Stimulated activated CD4-positive, alpha-beta T cell treated with anti-CD3 and anti-CD28 coated beads, Interleukin-2, amount 100 ng/mL, for 48 hours (primary cell): Measurements from ENCODE around the gene ABL2.
"Not testable (repeated sequence)": the region's sequence is repeated elsewhere in the genome, so short reads cannot be mapped to it uniquely, and the experiment has no call there.

Source experiments
- DNase-seq, 2 donors: peaks; one replicate each; pipeline ENCODE4 v3.0.0-alpha.2; 2020

The ABL2 gene

DNA sequence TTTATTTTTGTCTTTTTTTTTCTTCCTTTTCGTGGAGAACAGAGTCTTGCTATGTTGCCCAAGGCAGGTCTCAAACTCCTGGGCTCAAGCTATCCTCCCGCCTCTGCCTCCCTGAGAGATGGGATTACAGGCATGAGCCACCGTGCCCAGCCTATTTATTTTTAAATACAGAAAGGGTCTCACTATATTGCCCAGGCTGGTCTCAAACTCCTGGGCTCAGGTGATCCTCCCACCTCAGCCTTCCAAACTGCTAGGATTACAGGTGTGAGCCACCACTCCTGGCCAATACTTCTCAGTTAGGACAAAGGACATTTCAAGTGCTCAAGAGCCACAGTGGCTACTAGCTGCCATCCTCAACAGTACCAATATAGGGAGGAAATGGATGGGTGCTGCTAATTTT, 16.2 kb downstream of the ABL2 start:
- not testable (repeated sequence) for DNase-seq

DNA sequence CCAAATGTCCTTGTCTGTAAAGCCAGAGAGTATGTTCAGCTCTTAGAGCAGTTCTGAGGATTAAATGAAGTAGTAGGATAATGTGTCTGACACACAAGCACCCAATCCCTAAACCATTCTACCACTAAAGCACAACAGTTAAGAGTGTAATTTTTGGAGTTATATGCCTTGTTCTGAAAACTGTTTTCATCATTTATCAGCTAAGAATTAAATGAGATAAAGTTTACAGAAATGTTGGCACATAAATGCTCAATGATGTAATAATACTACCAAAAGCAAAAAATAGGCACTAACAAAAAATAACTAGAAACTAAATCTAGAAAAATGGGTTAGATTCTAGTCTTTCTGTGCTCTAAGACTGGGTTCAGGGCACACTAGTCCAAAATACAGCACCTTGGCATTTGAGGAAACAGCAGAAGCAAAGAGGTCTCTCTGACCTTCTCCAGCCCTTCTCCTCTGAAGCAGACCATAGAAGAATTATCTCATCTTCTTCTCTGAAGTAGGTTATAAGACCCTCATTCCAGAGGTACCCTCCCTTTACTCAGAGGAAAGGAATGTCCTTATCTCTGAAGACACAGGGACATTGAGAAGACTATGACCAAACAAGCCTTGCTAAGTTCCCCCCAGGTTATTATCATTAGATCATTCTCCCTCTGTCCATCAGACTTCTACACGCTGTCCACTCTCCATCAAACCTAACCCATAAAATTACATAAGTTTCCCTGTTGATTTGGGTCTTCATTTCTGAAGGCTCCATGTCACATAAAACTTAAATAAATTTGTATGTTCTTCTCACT, 20.6 kb downstream of the ABL2 start:
- DNase-seq = no peak

DNA sequence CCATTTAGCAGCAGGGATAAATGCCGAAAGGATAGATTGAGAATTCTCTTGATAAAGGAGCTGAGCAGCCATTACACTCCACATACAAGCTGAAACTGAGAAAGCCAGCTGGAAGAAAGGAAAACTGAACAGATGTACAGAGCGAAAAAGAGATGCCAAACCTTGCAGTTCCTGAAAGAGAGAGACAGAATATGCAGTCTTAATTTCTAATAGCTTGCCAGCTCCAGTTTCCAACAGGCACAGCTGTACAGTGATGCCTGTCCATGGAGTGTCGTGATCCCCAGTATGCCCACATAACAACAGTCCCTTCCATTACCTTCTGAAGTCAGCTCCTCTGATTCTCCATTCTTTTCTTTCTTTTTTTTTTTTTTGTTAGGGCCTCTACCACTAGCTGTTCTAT, 22.7 kb downstream of the ABL2 start:
- no peak for DNase-seq

DNA sequence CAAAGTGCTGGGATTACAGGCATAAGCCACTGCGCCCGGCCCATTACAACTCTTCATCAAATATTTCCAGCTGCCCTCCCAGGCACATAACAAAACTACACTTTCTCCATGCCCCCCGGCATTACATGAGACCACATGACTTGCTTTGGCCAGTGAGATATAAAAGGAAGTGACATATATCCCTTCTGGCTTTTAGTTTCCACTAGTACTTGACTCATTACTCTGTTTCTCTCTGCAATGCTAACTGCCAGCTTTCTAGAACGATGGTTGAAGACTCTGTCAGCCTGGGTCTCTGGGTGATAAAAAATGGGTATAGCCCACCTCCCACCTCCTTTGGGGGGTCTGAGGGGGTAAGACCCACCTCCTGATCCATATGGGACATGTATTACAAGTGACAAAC, 24.2 kb downstream of the ABL2 start:
- no peak for DNase-seq

DNA sequence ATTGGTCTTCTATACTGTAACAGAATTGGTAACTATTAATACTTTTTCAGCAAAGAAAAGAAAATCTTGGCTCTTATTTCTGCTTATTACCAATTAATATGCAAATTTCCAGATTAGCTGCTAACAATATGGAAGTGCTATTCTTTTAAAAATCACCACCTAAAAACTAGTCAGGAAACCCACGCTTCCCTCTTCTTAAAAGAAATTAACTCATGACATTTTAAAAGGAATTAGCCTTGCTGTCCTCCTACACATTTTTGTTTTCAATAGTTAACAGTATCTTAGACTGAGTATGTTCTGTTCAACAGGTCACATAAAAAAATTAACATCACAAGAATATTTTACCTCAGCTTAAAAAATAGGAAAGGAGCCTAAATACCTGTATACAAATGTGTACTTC, 27.3 kb downstream of the ABL2 start:
- DNase-seq = no peak

DNA sequence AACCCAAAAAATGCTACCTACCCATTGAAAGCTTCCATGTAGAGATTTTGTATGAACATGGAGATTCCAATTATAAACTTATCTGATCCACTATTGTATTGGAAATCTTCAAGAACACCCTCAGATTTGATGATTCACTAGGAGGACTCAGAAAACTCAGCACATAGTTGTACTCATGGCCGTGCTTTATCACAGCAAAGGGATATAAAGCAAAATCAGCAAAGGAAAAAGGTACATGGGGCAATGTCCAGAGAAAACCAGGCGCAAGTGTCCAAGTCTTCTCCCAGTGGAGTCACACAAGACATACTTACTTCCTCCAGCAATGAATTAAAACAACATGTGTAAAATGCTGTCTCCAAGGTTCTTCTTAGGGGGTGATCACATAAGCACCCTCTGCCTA, 28.9 kb downstream of the ABL2 start:
- no peak for DNase-seq

DNA sequence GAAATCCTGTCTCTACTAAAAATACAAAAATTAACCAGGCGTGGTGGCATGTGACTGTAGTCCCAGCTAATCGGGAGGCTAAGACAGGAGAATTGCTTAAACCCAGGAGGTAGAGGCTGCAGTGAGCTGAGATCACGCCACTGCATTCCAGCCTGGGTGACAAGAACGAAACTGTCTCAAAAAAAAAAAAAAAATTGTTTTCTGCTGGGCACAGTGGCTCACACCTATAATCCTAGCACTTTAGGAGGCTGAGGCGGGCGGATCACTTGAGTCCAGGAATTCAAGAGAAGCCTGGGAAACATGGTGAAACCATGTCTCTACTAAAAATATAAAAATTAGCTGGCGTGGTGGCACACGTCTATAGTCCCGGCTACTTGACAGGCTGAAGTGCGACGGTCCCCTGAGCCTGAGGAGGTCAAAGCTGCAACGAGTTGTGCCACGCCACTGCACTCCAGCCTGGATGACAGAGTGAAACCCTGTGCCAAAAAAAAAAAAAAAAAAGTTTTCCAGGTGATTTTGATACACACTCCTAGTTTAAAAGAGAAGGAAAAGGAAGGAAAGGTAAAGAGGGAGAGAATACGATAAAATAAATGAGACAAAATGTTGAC, 31.7 kb downstream of the ABL2 start:
- no peak for DNase-seq

DNA sequence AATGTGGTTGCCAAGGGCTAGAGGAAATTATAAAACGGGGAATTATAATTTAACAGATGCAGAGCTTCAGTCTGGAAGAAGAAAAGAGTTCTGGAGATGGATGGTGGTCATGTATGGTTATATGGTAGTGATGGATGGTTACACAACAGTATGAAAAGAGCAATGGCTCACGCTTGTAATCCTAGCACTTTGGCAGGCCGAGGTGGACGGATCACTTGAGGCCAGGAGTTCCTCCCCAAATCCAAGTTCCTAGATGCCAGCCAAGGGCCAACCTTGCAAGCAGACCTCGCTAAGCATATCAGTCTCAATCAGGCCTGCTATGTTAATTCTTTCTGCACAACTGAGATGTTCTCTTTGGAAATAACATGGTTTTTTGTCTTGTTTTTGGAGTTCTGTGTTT, 33.6 kb downstream of the ABL2 start:
- DNase-seq = not testable (repeated sequence)

DNA sequence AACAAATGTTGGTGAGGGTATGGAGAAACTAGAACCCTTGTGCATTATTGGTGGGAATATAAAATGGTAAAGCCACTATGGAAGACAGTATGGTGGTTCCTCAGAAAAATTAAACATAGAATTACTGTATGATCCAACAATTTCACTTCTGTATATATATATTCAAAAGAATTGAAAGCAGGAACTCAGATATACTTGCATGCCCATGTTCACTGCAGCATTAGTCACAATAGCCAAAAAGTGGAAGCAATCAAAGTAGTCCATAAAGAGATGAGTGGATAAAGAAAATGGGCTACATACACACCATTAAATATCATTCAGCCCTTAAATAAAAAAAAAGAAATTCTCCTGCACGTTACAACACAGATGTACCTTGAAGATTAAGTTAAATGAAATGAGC, 34.1 kb downstream of the ABL2 start:
- no peak for DNase-seq

DNA sequence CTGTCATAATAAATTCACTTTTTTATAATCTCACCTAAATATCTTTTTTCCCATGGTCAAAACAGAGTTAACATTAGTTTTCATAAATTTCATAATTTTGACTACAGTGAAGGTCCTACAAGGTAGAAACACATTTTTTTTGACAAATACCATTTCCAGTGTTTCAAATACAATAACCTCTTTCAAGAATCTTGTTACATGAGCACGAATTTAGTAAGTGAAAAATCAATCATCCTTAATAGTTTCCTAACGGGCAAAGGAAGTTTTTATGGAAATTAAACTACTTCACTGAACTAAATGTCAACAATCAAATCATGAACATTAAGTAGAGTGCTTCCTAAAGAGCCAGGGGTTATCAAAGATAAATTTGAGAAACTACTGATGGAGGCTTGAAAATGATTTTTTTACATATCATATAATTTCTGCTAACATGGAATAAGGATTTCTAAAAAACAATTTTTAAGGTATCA, 35.4 kb downstream of the ABL2 start:
- no peak for DNase-seq

DNA sequence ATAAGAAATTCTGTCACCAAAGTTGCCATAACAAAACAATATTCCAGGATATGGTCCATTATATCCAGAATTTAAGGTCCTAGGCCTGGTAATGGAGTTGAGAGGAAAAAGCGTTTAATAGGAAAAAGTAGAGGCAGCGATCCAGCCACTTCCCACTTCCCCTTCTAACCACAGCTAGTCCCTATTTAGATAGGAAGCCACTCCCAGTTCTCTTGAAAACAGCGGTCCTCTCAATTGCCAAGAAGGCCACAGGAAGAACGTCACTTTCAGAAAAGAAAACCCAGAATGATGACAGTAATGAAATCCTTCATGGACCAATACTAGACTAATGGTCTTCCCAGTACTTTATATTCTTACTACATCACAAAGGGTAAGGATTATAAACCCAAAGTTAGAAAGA, 38.6 kb downstream of the ABL2 start:
- no peak for DNase-seq

DNA sequence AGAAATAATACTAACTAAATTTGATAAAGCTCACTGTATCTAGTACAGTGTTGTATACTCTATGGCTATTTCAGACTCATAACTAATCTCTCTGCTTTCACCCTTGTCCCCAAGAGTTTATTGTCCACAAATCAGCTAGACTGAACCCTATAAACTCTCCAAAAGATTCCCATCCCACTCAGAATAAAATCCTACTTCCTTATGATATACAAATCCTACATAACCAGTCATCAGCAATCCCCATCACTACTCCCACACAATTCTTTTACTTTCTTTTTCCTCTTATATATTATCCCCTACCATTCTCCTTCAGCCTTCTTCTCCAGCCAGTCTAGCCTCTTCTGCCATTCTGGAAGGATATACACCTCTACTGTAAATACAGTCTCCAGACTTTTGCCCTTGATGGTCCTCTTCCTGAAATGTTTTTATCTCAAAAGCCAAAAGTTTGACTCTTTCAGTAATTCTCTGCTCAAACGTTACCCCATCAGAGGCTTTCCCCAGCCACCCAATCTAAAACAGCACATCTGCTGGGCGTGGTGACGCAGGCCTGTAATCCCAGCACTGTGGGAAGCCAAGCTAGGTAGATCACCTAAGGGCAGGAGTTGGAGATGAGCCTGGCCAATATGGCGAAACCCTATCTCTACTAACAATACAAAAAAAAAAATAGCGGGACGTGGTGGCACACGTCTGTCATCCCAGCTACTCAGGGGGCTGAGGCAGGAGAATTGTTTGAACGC, 41.6 kb downstream of the ABL2 start:
- DNase-seq = no peak

DNA sequence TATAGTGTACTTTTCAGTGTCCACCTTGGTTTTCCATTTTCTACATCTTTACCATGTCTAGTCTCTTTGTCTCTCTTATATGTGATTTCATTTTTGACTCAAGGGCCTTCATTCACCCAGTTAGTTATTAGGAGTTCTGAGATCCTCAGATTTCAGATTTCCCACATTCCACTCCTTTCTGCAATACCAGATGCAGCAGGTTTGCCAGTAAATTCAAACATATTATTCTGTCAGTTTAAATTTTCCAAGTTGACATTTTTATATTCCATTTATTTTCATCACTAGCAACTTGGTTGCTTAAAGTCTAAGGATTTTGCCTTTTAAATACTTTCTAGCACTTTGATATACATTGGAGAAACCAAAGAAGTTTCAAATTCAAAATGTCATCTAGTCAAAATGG, 42.4 kb downstream of the ABL2 start:
- no peak for DNase-seq

DNA sequence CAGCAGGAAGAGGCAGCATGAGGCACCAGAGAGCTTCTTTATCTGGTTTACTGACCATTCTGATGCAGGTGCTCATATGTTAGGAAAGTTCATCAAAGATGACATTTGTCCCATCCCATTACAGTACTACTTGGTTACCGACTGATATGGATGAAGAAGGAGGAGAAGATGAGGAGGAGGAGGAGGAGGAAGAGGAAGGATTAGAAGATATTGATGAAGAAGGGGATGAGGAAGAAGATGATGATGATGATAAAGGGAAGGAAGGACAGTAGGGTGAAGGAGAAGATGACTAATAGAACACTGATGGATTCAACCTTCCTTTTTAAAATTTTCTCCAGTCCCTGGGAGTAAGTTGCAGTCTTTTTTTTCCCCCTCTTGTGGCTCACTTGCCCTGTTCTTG, 45.1 kb downstream of the ABL2 start:
- DNase-seq = no peak

DNA sequence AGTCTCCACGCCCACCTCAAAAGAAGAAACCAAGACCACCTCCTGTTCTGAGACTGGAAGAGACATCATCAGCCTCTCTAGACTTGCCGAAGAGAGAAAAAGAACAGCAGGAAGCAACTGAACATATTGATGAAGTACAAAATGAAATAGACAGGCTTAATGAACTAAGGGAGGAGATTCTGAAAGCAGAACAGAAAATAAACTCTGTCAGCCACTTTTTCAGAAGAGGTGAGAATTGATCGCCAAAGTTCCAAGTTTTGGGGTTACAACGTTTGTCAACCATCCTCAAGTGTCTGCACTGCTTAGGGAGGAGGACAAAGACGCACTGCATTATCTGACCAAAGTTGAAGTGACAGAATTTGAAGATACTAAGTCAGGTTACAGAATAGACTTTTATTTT, 45.6 kb downstream of the ABL2 start:
- DNase-seq = no peak

DNA sequence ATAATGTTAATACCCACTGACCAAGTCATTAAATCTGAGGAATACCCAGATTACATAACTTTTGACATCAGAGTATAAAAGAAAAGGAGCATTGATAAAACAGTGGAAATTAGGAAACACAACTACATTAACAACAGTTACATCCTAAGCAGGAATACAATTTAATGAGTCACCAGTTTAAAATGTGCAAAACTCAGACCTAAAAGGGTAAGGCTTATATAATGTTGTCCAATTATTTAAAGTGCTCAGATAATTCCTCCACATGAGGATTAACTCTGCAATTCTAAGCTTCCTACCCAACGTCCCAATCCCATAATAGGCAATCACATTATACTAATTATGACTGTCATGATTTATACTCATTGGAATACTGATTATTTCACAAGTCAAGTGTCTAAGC, 50.5 kb downstream of the ABL2 start:
- no peak for DNase-seq

DNA sequence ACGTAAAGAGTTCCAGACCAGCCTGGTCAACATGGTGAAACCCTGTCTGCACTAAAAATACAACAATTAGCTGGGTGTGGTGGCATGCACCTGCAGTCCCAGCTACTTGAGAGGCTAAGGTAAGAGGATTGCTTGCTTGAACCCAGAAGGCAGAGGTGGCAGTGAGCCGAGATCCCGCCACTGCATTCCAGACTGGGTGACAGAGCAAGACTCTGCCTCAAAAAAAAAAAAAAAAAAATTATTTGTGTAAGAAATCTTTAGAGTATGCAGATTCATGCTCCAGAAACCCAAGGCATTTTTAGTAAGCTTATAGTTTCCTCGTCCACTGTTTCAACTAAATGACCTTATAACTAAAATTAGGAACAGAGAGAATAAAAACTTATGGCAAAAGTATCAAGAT, 51.3 kb downstream of the ABL2 start:
- DNase-seq = no peak

DNA sequence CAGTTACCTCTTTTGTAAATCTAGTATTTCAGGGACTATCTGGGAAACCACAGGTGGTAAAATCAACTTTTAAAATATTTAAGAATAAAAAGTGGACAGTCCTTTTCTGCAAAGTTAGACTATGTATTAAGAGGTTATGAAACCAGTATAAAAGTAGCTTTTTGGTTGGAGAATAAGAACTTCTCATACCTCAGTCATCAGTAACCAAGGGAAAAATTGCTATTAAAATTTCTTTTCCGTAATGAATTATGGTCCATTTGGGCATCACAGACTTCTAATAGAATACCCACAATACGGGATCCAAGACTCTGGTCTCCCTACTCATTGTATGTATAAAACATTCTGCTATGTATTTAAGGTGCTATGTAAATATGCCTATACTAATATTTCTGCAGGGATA, 51.9 kb downstream of the ABL2 start:
- no peak for DNase-seq

DNA sequence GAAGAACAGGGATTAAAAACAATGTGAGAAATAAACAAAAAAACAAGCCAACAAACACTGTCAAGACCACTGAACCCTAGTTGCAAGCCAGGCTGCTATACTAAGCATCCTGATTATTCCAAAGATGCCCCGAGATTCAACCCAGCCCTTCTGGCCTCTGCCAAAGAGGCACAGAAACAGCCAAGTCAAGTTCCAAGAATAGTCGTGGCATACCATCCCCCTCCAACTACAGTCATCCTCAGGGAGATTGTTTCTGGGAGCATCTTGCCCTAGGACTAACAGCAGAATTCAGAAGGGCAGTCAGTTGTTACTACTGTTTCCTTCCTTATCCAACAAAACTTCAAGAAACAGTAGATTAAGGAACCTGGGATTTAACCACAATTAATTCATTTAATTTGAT, 52.3 kb downstream of the ABL2 start:
- no peak for DNase-seq

DNA sequence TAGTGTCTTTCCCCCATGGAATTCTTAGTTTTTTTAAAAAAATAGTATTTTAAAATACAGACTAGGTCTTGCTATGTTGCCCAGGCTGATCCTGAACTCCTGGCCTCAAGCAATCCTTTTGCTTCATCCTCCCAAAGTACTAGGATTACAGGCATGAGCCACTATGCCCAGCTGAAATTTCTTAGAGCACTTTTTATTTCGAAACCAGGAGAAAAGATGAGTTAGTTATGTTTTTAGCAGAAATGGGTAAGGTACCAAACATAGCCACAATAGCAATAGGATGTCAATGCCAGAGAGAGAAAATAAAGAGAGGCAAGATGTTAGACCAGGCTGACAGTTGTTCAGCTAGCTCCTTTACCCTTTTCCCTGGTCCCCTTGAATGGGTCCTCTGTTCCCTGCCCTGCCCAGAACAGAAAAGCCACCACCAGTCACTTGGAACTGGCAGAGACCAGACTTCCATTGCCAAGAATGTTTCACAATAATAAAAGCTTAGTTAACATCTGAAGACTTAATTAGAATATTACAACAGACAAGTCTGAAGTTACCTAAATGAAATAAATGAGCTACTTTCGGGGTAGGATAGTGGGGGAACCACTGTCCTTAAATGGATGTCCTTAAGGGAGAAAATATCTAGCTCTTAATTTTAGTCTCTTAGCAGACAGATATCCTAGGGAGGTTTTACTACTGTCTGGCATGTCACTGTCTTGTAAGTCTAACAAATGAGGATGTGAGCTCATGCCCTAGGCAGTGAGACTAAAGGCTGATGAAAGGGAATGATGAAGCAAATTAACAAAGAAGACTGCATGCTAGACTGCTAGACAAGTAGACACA, 54.3 kb downstream of the ABL2 start:
- DNase-seq = no peak

DNA sequence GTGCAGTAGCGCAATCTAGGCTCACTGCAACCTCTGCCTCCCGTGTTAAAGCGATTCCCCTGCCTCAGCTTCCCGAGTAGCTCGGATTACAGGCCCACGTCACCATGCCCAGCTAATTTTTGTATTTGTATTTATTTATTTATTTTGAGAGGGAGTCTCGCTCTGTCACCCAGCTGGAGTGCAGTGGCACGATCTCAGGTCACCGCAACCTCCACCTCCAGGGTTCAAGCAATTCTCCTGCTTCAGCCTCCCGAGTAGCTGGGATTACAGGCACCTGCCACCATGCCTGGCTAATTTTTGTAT, 59.1 kb downstream of the ABL2 start:
- DNase-seq = not testable (repeated sequence)

DNA sequence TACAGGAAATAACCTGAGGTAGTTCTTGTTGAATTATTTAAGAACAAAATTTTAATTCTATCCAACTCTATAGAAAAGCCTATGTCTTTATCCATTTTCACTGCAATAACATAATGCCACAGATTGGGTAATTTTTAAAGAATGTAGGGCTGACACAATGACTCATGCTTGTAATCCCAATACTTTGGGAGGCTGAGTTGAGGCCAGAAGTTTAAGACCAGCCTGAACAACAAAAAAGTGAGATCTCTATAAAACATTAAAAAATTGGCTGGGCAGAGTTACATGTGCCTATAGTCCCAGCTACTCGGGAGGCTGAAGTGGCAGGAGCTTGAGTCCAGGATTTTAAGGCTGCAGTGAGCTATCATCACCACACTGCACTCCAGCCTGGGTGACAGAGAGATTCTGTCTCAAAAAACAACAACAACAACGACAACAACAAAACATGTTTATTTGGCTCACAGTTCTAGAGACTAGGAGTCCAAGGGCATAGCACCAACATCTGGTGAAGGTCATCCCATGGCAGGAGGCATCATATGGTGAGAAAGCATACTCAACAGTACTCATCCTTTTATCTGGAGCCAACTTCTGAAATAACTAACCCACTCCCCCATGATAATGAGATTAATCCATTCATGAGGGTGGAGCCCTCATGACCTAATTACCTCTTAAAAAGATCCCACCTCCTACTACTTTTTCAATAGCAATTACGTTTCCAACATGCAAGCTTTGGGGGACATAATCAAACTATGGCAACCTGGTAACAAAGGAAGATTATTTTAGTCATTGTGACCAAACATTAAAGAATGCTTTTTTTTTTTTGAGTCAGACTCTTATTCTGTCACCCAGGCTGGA, 59.6 kb downstream of the ABL2 start:
- DNase-seq = no peak
